NB4 (cell line): Measurements from ENCODE around the gene NECAB3.

Source experiments
- DNase-seq: peaks from one replicate; pipeline ENCODE4 v3.0.0; 2010; ENCODE audit warnings: low read depth
- H3K4me3 ChIP-seq: one replicate; pipeline ENCODE4 v1.5.1; 2011; ENCODE audit warnings: mild to moderate bottlenecking, low read depth, low read length, moderate library complexity
- CTCF ChIP-seq: IDR thresholded peaks from one replicate; pipeline ENCODE4 v1.5.1; 2012; ENCODE audit warnings: low read depth, low read length
- MAX ChIP-seq: IDR thresholded peaks from 2 replicates; pipeline ENCODE4 v1.6.1; 2011; ENCODE audit warnings: low read depth, low read length
- MYC ChIP-seq: IDR thresholded peaks from 2 replicates; pipeline ENCODE4 v1.6.1; 2011; ENCODE audit warnings: low read depth, low read length
- POLR2A ChIP-seq: IDR thresholded peaks from 2 replicates; pipeline ENCODE4 v1.6.1; 2011; ENCODE audit warnings: mild to moderate bottlenecking; ENCODE audit not compliant: insufficient read length; ENCODE audit errors: extremely low read depth

NECAB3 gene

GRCh38 chr20:33687993-33688937 lies 14.0 kb upstream of the NECAB3 start:
- TF ChIP-seq CTCF = no peak
- no peak for TF ChIP-seq MAX
- no peak for TF ChIP-seq MYC
- TF ChIP-seq POLR2A = no peak
- DNase-seq = peak; percentile 4
- H3K4me3 ChIP-seq = no peak overlapping the region

- peak; percentile 92 for TF ChIP-seq MAX
- TF ChIP-seq CTCF = no peak
- no peak for TF ChIP-seq POLR2A
- no peak; the same call in 1 of the 2 replicates for TF ChIP-seq MYC
- peak; percentile 97 for DNase-seq
- H3K4me3 ChIP-seq = no peak overlapping the region
These were observed 13.2 kb upstream of the NECAB3 start for GRCh38 chr20:33687370-33687915.

- TF ChIP-seq CTCF = no peak
- no peak for TF ChIP-seq MYC
- TF ChIP-seq MAX = no peak
- no peak for TF ChIP-seq POLR2A
- peak; percentile 31 for DNase-seq
- peak overlapping the region; percentile 43 for H3K4me3 ChIP-seq
These were observed 12.7 kb upstream of the NECAB3 start for GRCh38 chr20:33686984-33687366.

- peak; percentile 98 for DNase-seq
- peak within 1 kb of the TSS; percentile 92 for H3K4me3 ChIP-seq
- TF ChIP-seq POLR2A = peak; percentile 66
- TF ChIP-seq MYC = peak; percentile 87
- TF ChIP-seq MAX = peak; percentile 78
- no peak for TF ChIP-seq CTCF
These were observed 12.1 kb upstream of the NECAB3 start, which contains the start of gene E2F1 for GRCh38 chr20:33686100-33686983. E2F1 (minus strand) TSS chr20:33686385; CDS start chr20:33686264, 121 bp downstream.

- DNase-seq = peak; percentile 88
- H3K4me3 ChIP-seq = peak overlapping the region; percentile 92
- no peak for TF ChIP-seq POLR2A
- no peak for TF ChIP-seq MAX
- no peak for TF ChIP-seq CTCF
- TF ChIP-seq MYC = no peak; the same call in 1 of the 2 replicates
These were observed 11.3 kb upstream of the NECAB3 start for GRCh38 chr20:33685328-33686099.
